Measurements from ENCODE around the gene OPA3. TPM values are rescaled to one million over a fixed set of nuclear protein-coding genes. Genes with fewer than 3 reads are reported as not detected.
"Not testable (repeated sequence)": the region's sequence is repeated elsewhere in the genome, so short reads cannot be mapped to it uniquely, and the experiment has no call there.

OPA3 gene
- total and polyA plus RNA-seq, 12 donors: 10.2 to 27.9 (median 23.5) TPM

- WGBS, 2 donors: 88% methylated on average over 10 of the region's 10 CpGs
- H3K36me3 ChIP-seq: peaks cover 0 to 97% (median 40%) of the 10 kb centered on the region in 9 donors
- intact Hi-C loops (cut with DNase I): no loop called here
These were observed 32.1 kb upstream of the OPA3 start for GRCh38 chr19:45616704-45617017.

GRCh38 chr19:45615795-45616703 lies 31.4 kb upstream of the OPA3 start:
- intact Hi-C loops (cut with DNase I): no loop called here
- ATAC-seq (peak; percentile 91 to 97 (median 95)), DNase-seq (peak; percentile 81 to 84)
- Histone ChIP-seq H3K9me3 (no peaks in the 10 kb centered on the region), H3K4me1 (peaks cover 0 to 18% (median 6%) of the 10 kb centered on the region in 9 donors), H3K4me3 (peak overlapping the region in 6 of 10 donors; percentile 13 to 37 (median 22)), H3K27ac (peak overlapping the region in 6 of 10 donors; percentile 25 to 62 (median 51)), H3K27me3 (no peaks in the 10 kb centered on the region), H3K36me3 (peaks cover 0 to 97% (median 40%) of the 10 kb centered on the region in 9 donors)
- TF ChIP-seq CTCF (IDR thresholded peaks at IDR 0.05): no peak
- WGBS, 2 donors: 44 to 49% methylated on average over 34 to 37 of the region's 37 CpGs

More at GRCh38 chr19:45616704-45617017, 32.1 kb upstream of the OPA3 start:
- no peak for DNase-seq
- ATAC-seq: no peak
- Histone ChIP-seq H3K27ac (no peak overlapping the region), H3K9me3 (no peaks in the 10 kb centered on the region), H3K27me3 (no peaks in the 10 kb centered on the region), H3K4me3 (no peak overlapping the region), H3K4me1 (peaks cover 0 to 18% (median 6%) of the 10 kb centered on the region in 9 donors)
- no peak for TF ChIP-seq CTCF (IDR thresholded peaks at IDR 0.05)

DNA sequence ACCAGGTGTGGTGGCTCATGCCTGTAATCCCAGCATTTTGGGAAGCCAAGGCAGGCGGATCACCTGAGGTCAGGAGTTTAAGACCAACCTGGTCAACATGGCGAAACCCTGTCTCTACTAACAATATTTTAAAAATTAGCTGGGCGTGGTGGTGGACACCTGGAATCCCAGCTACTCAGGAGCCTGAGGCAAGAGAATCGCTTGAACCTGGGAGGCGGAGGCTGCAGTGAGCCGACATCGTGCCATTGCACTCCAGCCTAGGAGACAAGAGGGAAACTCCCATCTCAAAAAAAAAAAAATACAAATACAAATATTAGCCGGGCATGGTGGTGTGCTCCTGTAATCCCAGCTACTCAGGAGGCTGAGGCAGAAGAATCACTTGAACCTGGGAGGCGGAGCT lies 30.5 kb upstream of the OPA3 start:
- Histone ChIP-seq H3K27ac (peak overlapping the region in 2 of 10 donors; percentile 61 to 62), H3K4me1 (peaks cover 0 to 18% (median 6%) of the 10 kb centered on the region in 9 donors), H3K36me3 (peaks cover 0 to 97% (median 41%) of the 10 kb centered on the region in 9 donors), H3K4me3 (peak overlapping the region in 1 of 10 donors; percentile 37)
- H3K9me3 ChIP-seq; DNase-seq; ATAC-seq; H3K27me3 ChIP-seq; intact Hi-C loops (cut with DNase I): not testable (repeated sequence)
- WGBS, 2 donors: 89 to 94% methylated on average over 9 of the region's 9 CpGs

- DNase-seq (no peak), ATAC-seq (peak in 3 of 8 donors; percentile 20 to 46 (median 42))
- Histone ChIP-seq H3K9me3 (no peaks in the 10 kb centered on the region), H3K36me3 (peaks cover 0 to 97% (median 36%) of the 10 kb centered on the region in 9 donors), H3K4me1 (peaks cover 0 to 18% (median 6%) of the 10 kb centered on the region in 9 donors), H3K27me3 (no peaks in the 10 kb centered on the region), H3K4me3 (no peak overlapping the region), H3K27ac (peak overlapping the region in 4 of 10 donors; percentile 33 to 55 (median 48))
- intact Hi-C loops (cut with DNase I): no loop called here
- no peak for TF ChIP-seq CTCF (IDR thresholded peaks at IDR 0.05)
- 80 to 85% methylated on average over 10 of the region's 10 CpGs for WGBS, 2 donors
These were observed 29.5 kb upstream of the OPA3 start for GRCh38 chr19:45613926-45614725.

All from heart right ventricle (tissue), 16 donors.